GM06990 (cell line): ENCODE results near the gene NAV2.

Source experiments
- DNase-seq: peaks from one replicate; pipeline ENCODE4 v3.0.0-alpha.2; 2011; ENCODE audit not compliant: insufficient read length; ENCODE audit errors: extremely low read depth
- H3K27me3 ChIP-seq: replicated peaks from 2 replicates; pipeline ENCODE4 v1.6.0; 2011; ENCODE audit warnings: low read length; ENCODE audit not compliant: control insufficient read depth, insufficient read depth
- H3K36me3 ChIP-seq: 2 replicates; pipeline ENCODE4 v1.5.1; 2011; ENCODE audit warnings: low read length; ENCODE audit not compliant: control insufficient read depth, insufficient read depth
- H3K4me3 ChIP-seq: replicated peaks from 2 replicates; pipeline ENCODE4 v1.5.1; 2011; ENCODE audit warnings: low read depth, mild to moderate bottlenecking, control low read depth, low read length
- TF ChIP-seq, protein P1 (sequence below): IDR thresholded peaks from 2 replicates; pipeline ENCODE4 v1.5.1; 2011; ENCODE audit warnings: low read length, control low read depth, mild to moderate bottlenecking, inconsistent platforms; ENCODE audit not compliant: insufficient read depth, poor library complexity, severe bottlenecking

The NAV2 gene

DNA sequence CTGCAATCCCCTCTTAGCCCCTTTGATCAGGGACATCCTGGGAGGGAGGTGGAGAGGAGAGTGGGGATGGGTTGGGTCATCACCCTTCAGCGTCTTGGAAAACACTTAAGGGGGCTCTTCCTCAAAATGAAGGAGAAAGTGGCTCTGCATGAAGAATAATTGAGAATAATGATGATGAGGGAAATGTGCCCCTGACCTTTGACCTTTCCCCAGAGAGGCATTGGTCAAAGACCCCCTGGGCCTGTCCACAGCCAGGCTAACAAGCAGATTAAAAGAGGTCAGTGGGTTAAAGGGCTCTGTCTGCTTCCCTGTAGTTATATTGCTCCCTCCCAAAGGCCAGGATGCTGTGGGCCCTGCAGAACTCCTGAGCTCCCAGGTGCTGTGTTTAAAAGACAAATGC lies 68.7 kb downstream of the NAV2 start:
- Histone ChIP-seq H3K36me3 (no peaks in the 10 kb centered on the region), H3K4me3 (no peak overlapping the region), H3K27me3 (no peaks in the 10 kb centered on the region)
- DNase-seq: no peak
- TF ChIP-seq, protein P1, sequence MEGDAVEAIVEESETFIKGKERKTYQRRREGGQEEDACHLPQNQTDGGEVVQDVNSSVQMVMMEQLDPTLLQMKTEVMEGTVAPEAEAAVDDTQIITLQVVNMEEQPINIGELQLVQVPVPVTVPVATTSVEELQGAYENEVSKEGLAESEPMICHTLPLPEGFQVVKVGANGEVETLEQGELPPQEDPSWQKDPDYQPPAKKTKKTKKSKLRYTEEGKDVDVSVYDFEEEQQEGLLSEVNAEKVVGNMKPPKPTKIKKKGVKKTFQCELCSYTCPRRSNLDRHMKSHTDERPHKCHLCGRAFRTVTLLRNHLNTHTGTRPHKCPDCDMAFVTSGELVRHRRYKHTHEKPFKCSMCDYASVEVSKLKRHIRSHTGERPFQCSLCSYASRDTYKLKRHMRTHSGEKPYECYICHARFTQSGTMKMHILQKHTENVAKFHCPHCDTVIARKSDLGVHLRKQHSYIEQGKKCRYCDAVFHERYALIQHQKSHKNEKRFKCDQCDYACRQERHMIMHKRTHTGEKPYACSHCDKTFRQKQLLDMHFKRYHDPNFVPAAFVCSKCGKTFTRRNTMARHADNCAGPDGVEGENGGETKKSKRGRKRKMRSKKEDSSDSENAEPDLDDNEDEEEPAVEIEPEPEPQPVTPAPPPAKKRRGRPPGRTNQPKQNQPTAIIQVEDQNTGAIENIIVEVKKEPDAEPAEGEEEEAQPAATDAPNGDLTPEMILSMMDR: no peak

DNA sequence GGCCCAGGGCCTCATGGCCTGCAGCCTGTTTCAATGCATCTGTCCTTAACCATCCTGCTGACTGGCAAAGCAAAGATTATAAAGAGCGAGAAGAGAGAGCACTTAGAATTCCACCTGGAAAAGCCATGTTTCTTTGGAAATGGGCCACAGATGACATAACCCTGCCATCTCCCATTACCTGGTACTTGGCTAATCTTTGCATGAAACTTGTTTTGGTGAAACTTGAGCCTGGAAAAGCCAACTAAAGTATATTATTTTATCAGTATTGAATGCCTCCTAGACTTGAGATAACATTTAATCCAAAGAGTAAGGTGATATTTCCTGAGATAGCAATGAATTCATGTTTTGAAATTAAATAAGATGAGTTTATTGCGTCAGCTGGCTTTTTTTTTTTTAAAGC lies 72.6 kb downstream of the NAV2 start:
- TF ChIP-seq, protein P1: no peak
- Histone ChIP-seq H3K27me3 (no peaks in the 10 kb centered on the region), H3K36me3 (no peaks in the 10 kb centered on the region), H3K4me3 (no peak overlapping the region)
- no peak for DNase-seq

- Histone ChIP-seq H3K27me3 (no peaks in the 10 kb centered on the region), H3K36me3 (no peaks in the 10 kb centered on the region), H3K4me3 (no peak overlapping the region)
- no peak for DNase-seq
- TF ChIP-seq, protein P1: no peak
These were observed 74.0 kb downstream of the NAV2 start for GRCh38 chr11:19786644-19787043.

DNA sequence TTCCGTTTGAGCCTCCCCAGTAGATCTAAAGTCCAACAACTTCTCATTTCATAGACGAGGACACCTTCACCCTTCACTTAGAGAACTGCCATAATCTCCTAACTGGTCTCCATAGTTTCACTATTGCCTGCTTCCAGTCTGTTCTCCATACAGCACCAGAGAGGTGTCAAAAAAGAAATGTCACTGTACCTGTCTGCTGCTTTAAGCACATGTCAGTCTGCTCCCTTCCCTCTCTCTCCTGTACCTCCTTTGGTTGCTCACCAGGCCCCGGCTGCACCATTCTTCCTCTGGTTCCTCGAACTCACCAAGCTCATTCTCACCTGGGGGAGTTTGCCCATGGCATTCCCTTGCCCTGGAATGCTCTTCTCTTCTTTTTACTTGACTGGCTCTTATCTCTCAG lies 75.8 kb downstream of the NAV2 start:
- DNase-seq: no peak
- TF ChIP-seq, protein P1: no peak
- no peaks in the 10 kb centered on the region for H3K36me3 ChIP-seq
- H3K27me3 ChIP-seq: no peaks in the 10 kb centered on the region
- no peak overlapping the region for H3K4me3 ChIP-seq

DNA sequence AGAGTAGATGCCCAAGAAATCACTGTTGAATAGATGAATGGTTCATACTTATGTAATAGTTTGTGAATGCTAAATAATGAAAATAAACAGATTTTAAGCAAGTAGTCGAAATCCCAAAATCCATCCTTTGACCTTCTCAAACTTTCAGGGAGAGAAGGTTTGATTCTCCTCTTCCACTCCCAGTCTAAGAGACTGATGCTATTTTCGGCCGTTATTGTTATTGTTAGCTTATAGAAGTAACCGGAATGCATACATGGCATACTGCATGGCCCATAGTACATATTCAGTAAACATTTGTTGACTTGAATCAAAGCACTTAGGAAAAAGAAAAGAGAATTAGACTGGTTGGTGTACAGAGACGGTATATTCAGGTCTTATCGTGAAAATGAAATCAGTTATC lies 76.6 kb downstream of the NAV2 start:
- H3K36me3 ChIP-seq: no peaks in the 10 kb centered on the region
- TF ChIP-seq, protein P1: no peak
- no peaks in the 10 kb centered on the region for H3K27me3 ChIP-seq
- no peak overlapping the region for H3K4me3 ChIP-seq
- DNase-seq: no peak

DNA sequence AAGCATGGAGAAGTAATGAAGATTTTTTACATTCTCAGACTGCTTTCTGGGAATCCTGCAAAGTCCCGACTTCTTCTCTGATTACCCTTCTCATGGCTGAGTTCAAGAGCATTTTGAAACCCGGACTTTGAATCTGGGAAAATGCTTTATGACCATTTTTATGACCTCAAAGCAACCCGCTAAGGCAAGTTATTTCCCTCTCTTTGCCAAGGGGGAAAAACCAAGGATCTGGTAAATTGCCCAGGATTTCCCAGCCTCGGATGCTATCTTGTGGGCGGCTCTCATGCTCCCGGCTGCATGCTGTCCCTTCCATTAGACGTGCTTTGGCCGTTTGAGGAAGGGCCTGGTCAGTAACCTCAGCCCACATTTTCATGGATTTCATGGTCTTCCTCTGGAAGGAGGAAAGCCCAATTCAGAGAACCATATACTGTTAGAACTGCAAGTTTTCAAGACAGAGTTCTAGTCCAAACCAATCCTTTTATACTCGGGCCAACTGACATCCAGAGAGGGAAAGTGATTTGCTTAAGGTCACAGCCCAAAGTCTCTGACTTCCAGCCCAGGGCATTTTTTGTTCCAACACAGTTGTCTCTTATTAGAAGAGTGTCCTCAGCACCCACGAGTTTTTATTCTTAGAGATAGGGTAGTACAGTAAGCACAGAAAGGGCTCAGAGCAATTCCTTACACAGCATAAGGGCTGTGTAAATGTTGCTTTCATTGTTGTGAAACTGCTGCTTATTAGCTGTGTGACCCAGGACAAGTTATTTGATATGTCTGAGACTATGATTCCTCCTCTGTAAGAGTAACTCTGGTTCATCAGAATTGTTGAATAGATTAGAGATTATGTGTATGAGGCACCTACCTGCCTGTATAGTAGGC lies 77.4 kb downstream of the NAV2 start:
- Histone ChIP-seq H3K4me3 (no peak overlapping the region), H3K27me3 (no peaks in the 10 kb centered on the region), H3K36me3 (no peaks in the 10 kb centered on the region)
- TF ChIP-seq, protein P1: no peak
- no peak for DNase-seq
